Activated naive CD8-positive, alpha-beta T cell treated with anti-CD3 and anti-CD28 coated beads, Interleukin-2, amount 10 ng/mL, durations not matched to agents 7 days and 5 days (primary cell): ENCODE results near the gene SORCS1. TPM values are rescaled to one million over a fixed set of nuclear protein-coding genes. Genes with fewer than 3 reads are reported as not detected.

Experiments used
- ATAC-seq: fragments of 150-1000 bp; cut with Tn5 transposase; one replicate; pipeline ENCODE4 v1.10.0; 2021; ENCODE audit warnings: low read depth, moderate library complexity
- POLR2A ChIA-PET: fragments of 350-600 bp; sonication (Branson Sonifier 250); formaldehyde crosslinking; loops from one replicate; lab custom pipeline; 2021; ENCODE audit warnings: antibody characterized with exemption; lab: Charles Lee
- DNase-seq: peaks from one replicate; pipeline ENCODE4 v3.0.0; 2021
- H3K27ac Mint-ChIP-seq: one replicate; pipeline ENCODE4 v1.8.0; 2022; ENCODE audit warnings: mild to moderate bottlenecking, mixed read lengths
- H3K27me3 Mint-ChIP-seq: one replicate; pipeline ENCODE4 v1.8.0; 2022; ENCODE audit warnings: mild to moderate bottlenecking, moderate library complexity, mixed read lengths
- H3K36me3 Mint-ChIP-seq: one replicate; pipeline ENCODE4 v1.8.0; 2021; ENCODE audit warnings: mild to moderate bottlenecking, mixed read lengths
- H3K4me1 Mint-ChIP-seq: one replicate; pipeline ENCODE4 v1.8.0; 2021; ENCODE audit warnings: mixed read lengths
- H3K4me3 Mint-ChIP-seq: one replicate; pipeline ENCODE4 v1.8.0; 2022; ENCODE audit warnings: mild to moderate bottlenecking, moderate library complexity, mixed read lengths
- H3K9me3 Mint-ChIP-seq: one replicate; pipeline ENCODE4 v1.8.0; 2021; ENCODE audit warnings: mixed read lengths
- total RNA-seq, 2 experiments: library from RNA; stranded (reverse); gene quantifications; one replicate each; pipeline ENCODE4 v1.2.3, GENCODE V29; 2021

Gene SORCS1
- total RNA-seq, 2 experiments from 2014 or later, result not detected

DNA sequence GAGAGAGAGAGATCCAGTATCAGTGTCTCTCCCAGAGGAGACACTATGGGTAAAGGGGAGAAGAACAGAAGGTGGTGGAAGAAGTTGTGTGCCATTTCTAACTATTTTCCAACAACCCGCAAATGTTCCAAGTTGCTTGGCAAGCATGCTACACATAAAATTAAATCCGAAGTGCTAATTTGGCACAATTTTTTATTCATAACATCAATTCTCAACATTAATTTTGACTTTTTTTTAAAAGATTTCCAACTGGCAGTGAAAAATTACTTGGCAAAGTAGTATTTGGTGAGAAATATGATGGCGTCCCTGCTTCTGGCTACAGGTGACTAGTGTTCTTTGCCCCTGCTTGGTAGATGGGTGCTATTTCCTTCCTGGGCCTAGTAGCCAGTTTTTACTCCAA is 622.0 kb downstream of the SORCS1 start:
- no peak for DNase-seq
- Mint-ChIP-seq H3K36me3 (no peaks in the 10 kb centered on the region), H3K4me1 (no peaks in the 10 kb centered on the region), H3K27ac (no peak overlapping the region), H3K9me3 (peaks cover under 1% of the 10 kb centered on the region), H3K27me3 (no peaks in the 10 kb centered on the region), H3K4me3 (no peak overlapping the region)
- POLR2A ChIA-PET, result no interaction called here
- ATAC-seq, result no peak

DNA sequence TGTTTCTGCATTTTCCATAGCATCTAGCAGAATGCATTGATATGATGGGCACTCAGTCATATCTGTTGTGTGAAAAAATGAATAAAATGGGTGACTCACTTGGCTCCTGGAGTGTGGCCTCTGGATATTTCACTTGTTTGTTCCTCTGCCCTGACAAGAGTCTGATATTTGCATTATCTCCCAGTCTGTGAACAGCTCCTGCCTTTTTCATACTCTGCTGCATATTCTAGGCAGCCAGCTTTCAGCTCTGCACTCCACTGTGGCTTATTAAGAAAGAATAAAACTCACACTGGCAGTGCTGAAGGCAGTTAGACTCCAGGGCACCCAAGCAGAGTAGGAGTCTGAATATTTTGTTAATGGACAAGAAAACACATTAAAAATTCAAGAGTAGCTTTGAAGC is 623.9 kb downstream of the SORCS1 start:
- DNase-seq (no peak), ATAC-seq (no peak)
- Mint-ChIP-seq H3K36me3 (no peaks in the 10 kb centered on the region), H3K27ac (no peak overlapping the region), H3K9me3 (no peaks in the 10 kb centered on the region), H3K4me1 (no peaks in the 10 kb centered on the region), H3K27me3 (no peaks in the 10 kb centered on the region), H3K4me3 (no peak overlapping the region)
- POLR2A ChIA-PET, result no interaction called here

DNA sequence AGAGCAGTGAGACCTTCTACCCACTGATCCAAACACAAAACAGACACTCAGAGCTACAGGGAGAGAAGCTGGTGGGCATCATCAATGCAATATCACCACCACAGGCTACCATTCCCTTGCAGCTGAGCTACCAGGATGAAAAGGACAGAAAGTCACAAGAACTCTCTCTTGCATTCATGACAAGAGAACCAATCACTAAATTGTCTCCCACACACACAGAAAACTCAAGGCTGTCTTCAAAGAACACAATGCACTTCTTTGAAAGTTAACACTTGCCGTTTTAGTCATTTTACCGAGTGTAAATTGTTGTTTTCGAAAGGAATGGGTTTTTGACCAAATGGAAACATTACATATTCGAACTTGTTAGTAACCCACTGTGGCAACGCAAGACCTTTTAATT is 626.6 kb downstream of the SORCS1 start:
- POLR2A ChIA-PET, result no interaction called here
- no peaks in the 10 kb centered on the region for H3K36me3 Mint-ChIP-seq

GRCh38 chr10:106535304-106535953 is 629.1 kb downstream of the SORCS1 start:
- Mint-ChIP-seq H3K27ac (no peak overlapping the region), H3K9me3 (no peaks in the 10 kb centered on the region), H3K4me1 (no peaks in the 10 kb centered on the region), H3K4me3 (no peak overlapping the region), H3K36me3 (no peaks in the 10 kb centered on the region), H3K27me3 (no peaks in the 10 kb centered on the region)
- no peak for DNase-seq
- no peak for ATAC-seq
- POLR2A ChIA-PET, result no interaction called here

More for the DNA sequence above, 626.6 kb downstream of the SORCS1 start:
- Mint-ChIP-seq H3K27me3 (no peaks in the 10 kb centered on the region), H3K27ac (no peak overlapping the region), H3K4me3 (no peak overlapping the region), H3K9me3 (no peaks in the 10 kb centered on the region), H3K4me1 (no peaks in the 10 kb centered on the region)
- no peak for ATAC-seq
- DNase-seq, result no peak

GRCh38 chr10:106534441-106534840 is 630.1 kb downstream of the SORCS1 start:
- Mint-ChIP-seq H3K4me1 (no peaks in the 10 kb centered on the region), H3K36me3 (no peaks in the 10 kb centered on the region), H3K9me3 (no peaks in the 10 kb centered on the region), H3K27me3 (no peaks in the 10 kb centered on the region), H3K4me3 (no peak overlapping the region), H3K27ac (no peak overlapping the region)
- POLR2A ChIA-PET, result no interaction called here
- DNase-seq (no peak), ATAC-seq (no peak)

GRCh38 chr10:106528702-106529101 is 635.8 kb downstream of the SORCS1 start:
- peaks cover 2% of the 10 kb centered on the region for H3K9me3 Mint-ChIP-seq
- ATAC-seq, result no peak
- no peak for DNase-seq
- H3K27ac Mint-ChIP-seq, result no peak overlapping the region
- POLR2A ChIA-PET, result no interaction called here
- no peak overlapping the region for H3K4me3 Mint-ChIP-seq
- H3K27me3 Mint-ChIP-seq, result no peaks in the 10 kb centered on the region
- H3K36me3 Mint-ChIP-seq, result no peaks in the 10 kb centered on the region
- no peaks in the 10 kb centered on the region for H3K4me1 Mint-ChIP-seq

DNA sequence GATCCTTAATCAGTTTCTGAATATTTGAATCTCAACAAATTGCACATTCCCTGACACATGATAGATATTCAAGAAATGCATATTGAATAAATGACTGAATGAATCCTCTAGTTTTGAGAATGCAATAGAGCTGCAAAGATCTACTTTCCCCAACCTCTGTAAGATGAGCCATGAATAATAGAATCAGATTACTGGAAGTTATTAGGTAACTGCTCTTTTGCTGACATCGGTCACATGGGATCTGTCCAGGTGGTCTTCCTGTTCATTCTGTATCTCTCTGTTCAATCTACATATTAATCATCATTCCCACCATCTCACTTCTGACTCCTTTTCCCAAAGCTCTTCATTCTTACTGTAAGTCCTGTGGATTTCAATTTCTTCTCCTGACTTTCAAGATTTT is 638.7 kb downstream of the SORCS1 start:
- ATAC-seq (no peak), DNase-seq (no peak)
- no peaks in the 10 kb centered on the region for H3K27me3 Mint-ChIP-seq
- no peak overlapping the region for H3K4me3 Mint-ChIP-seq
- POLR2A ChIA-PET, result no interaction called here
- no peaks in the 10 kb centered on the region for H3K4me1 Mint-ChIP-seq
- H3K36me3 Mint-ChIP-seq, result no peaks in the 10 kb centered on the region
- H3K27ac Mint-ChIP-seq, result no peak overlapping the region
- peaks cover 2% of the 10 kb centered on the region for H3K9me3 Mint-ChIP-seq
